ENCODE data around the gene TNFRSF13B. TPM values are rescaled to one million over a fixed set of nuclear protein-coding genes. Genes with fewer than 3 reads are reported as not detected.
"Not testable (repeated sequence)": the region's sequence is repeated elsewhere in the genome, so short reads cannot be mapped to it uniquely, and the experiment has no call there.

The TNFRSF13B gene
- total RNA-seq, 1 experiment from 2014 or later, result not detected

DNA sequence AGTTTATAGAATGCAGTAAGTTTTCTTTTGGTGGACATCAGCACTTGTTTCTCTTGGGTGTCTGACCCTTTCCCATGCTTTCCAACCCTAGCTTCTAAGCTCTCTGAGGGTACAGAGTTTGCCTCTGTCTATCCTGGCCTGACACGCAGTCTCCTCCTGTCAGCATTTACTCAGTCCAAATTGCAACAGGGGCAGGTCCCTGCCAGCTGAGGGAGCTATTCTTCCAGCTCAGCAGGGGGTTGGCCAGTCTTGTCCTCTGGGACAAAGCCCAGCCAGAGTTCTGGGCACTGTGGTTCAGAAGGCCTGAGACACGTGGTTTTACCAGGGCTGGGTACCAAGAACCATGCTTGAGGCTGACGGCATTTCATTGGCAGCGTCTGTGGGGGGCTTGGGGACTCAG is 38.1 kb upstream of the TNFRSF13B start:
- peak; percentile 45 for DNase-seq (ENCODE audit: low read depth)
- in situ Hi-C loops (cut with HindIII; ENCODE audit: low pct_unique_long_range_greater_than_20kb, low sequenced_read_pairs), result not testable (repeated sequence)

DNA sequence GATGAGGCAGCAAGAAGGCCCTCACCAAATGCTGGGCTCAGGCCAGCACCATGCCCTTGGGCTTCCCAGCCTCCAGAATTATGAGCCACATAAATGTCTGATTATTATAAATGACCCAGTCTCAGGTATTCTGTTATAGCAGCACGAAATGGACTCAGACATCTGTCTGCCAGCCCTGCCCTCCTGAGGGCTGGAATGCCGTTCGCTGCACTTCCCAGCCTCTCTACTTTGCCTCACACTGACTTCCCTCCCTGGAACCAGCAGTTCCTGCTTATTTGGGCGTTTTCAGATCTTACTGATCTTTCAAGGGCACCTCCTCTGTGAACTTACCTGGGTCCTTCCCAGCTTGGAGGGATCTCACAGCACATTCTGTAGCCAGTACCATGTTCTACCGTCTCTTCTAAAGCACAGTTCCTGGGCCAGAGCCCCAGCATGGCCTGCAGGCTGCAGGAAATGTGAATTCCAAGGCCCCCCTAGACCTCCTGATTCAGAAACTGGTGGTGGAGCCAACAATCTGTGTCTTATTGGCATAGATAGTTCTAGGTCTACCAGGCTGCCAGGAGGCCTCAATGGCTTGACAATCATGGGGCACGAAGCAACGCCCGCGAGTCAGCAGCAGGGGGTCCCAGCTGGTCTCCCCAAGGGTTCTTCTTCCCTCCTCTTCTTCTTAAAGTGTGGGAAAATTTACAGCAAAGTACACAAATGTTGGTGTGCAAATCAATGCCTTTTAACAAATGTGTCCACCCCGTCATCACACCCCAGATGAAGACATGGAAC is 36.9 kb upstream of the TNFRSF13B start:
- in situ Hi-C loops (cut with HindIII; ENCODE audit: low pct_unique_long_range_greater_than_20kb, low sequenced_read_pairs); DNase-seq (ENCODE audit: low read depth): not testable (repeated sequence)

- in situ Hi-C loops (cut with HindIII; ENCODE audit: low pct_unique_long_range_greater_than_20kb, low sequenced_read_pairs); DNase-seq (ENCODE audit: low read depth): not testable (repeated sequence)
Measured at GRCh38 chr17:17007891-17008290, 36.0 kb upstream of the TNFRSF13B start.

GRCh38 chr17:17004997-17005614 is 33.2 kb upstream of the TNFRSF13B start:
- in situ Hi-C loops (cut with HindIII; ENCODE audit: low pct_unique_long_range_greater_than_20kb, low sequenced_read_pairs), result not testable (repeated sequence)

GRCh38 chr17:17004251-17004996 is 32.5 kb upstream of the TNFRSF13B start:
- in situ Hi-C loops (cut with HindIII; ENCODE audit: low pct_unique_long_range_greater_than_20kb, low sequenced_read_pairs), result no loop called here
- DNase-seq (ENCODE audit: low read depth), result no peak

More at GRCh38 chr17:17004997-17005614, 33.2 kb upstream of the TNFRSF13B start:
- DNase-seq (ENCODE audit: low read depth), result not testable (repeated sequence)

DNA sequence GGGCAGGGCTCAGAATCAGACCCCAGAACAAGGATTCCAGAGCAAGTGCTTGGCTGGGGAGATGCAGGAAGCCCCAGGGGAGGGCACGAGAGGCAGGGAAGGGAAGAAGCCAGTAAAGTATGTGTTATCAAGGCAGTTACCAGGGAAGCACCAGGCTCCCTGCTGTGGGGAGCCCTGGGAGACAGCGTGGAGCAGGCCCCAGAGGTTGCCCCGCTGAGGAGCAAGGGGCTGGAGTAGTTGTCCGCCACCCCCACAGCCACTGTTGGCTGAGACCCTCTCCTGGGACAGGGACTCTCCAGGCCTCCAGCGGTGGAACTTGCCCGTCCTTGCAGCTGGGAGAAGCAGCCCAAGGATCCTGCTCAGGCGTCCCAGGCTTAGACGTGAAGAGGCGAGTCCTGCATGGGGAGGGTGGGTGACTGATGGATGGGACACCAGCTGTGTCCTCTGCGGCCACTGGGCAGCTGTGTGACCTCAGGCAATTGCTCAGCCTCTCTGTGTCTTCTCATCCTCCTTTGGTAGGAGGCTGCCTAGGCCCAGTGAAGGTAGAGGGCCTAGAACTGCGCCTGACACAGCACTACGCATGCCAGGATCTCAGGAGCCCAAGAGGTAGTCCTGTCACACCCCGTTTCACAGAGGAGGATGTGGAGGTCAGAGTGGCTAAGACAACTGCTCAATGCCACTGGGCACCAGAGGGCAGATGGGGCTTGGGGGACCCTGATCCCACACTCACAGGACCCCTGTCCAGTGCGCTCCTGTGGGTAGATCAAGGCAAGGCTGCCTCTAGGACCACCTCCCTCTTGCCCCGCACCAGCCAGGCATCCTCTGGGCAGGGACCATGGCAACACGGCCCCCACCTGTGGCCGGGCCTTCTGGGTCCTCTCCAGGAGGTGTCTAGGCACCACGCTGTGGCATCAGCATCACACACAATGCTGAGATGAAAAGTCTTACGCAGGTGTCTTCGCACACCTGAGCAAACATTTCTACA is 31.1 kb upstream of the TNFRSF13B start:
- DNase-seq (ENCODE audit: low read depth); in situ Hi-C loops (cut with HindIII; ENCODE audit: low pct_unique_long_range_greater_than_20kb, low sequenced_read_pairs): not testable (repeated sequence)

DNA sequence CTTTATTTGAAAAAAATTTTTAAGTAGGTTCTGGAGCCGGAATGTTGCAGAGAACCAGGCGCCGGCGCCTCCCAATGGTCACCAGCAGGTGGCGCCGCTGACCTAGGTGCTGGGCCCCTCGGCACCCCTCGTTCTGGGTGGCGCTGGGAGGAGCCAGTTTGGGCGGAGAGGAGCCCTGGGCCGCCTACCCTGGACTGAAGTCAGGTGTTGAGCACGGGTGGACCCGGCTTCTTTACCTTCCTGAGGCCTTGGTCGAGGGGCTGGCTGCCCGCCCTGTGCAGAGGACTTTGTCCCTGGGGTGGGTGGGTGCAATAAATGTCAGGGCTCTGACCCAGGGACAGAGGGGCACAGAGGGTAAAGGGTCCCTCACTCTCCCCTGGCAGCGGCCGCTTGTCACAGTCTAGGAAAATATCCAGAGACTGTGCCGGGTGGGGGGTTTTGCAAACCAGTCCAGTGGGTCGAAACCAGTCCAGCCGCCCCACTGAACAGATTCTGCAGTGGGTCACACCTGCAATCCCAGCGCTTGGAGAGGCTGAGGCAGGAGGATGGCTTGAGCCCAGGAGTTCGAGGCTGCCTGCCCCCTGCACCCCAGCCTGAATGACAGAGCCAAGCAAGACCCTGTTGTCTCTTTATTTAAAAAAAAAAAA is 30.1 kb upstream of the TNFRSF13B start:
- DNase-seq (ENCODE audit: low read depth), result peak; percentile 55

DNA sequence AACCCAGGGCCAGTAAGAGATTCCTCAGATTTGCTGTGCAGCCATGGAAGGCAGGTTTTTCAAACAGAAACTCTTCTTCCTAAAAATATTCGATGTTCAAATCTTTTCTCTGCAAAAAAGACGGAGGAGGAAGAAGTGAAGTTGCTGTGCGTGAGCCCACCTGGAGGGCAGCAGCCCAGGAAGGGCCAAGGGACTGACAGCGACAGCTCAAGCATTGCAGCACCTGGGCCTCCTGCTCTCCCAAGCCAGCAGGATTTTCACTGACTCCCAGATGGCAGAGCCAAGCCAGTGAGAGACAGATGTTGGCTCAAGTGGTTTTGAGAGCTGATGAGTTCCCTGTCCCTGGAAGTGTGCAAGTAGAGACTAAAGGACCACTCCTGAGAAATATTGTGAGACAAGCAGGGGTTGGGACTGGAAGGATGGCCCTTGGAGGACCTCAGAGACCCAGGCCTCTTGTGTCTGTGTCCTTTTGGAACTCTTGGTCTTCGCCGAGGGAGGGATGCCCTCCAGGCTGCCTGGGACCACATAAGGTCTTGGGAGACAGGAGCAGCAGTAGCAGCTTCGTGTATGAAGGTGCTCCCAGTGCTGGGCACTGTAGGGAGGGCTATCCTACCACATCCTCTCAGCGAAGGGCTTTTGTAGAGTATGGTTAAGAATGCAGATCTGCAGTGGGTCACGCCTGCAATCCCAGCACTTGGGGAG is 29.3 kb upstream of the TNFRSF13B start:
- no peak for DNase-seq (ENCODE audit: low read depth)
- in situ Hi-C loops (cut with HindIII; ENCODE audit: low pct_unique_long_range_greater_than_20kb, low sequenced_read_pairs), result no loop called here

More for the DNA sequence above, 30.1 kb upstream of the TNFRSF13B start:
- in situ Hi-C loops (cut with HindIII; ENCODE audit: low pct_unique_long_range_greater_than_20kb, low sequenced_read_pairs), result no loop called here

GRCh38 chr17:16999931-17000625 is 28.2 kb upstream of the TNFRSF13B start:
- DNase-seq (ENCODE audit: low read depth), result no peak
- in situ Hi-C loops (cut with HindIII; ENCODE audit: low pct_unique_long_range_greater_than_20kb, low sequenced_read_pairs), result no loop called here

DNA sequence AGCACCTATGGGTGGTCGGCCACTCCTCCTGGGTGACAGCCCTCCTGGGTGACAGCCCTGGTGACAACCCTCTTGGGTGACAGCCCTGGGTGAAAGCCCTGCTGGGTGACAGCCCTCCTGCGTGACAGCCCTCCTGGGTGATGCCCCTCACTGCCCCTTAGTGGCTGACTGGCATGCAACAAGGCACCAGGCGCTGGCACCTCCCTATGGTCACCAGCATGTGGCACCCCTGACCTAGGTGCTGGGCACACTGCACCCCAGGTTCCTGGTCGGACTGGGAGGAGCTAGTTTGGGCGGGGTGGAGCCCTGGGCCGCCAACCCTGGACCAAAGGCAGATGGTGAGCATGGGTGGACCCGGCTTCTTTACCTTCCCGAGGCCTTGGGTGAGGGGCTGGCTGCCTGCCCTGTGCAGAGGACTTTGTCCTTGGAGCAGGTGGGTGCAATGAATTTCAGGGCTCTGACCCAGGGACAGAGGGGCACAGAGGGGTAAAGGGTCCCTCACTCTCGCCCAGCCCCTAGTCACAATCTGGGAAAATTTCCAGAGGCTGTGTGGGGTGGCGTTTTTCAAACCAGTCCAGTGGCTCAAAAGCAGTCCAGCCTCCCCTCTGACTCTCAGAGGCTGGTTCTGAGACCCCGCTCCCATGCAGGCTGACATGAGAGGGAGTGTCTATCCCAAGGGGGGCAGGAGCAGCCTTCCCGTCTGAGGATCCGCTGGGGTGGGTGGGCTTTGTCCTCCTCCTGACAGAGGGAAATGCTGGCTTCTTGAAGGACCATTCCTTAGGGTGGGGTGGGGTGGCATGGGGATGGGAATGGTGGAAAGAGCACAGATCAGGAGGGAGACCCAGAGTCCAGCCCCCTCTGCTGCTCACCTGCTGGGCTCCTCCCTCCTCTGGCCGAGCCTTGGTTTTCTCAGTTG is 25.9 kb upstream of the TNFRSF13B start:
- no peak for DNase-seq (ENCODE audit: low read depth)
- in situ Hi-C loops (cut with HindIII; ENCODE audit: low pct_unique_long_range_greater_than_20kb, low sequenced_read_pairs), result no loop called here

GRCh38 chr17:16996726-16997125 is 24.8 kb upstream of the TNFRSF13B start:
- in situ Hi-C loops (cut with HindIII; ENCODE audit: low pct_unique_long_range_greater_than_20kb, low sequenced_read_pairs); DNase-seq (ENCODE audit: low read depth): not testable (repeated sequence)

DNA sequence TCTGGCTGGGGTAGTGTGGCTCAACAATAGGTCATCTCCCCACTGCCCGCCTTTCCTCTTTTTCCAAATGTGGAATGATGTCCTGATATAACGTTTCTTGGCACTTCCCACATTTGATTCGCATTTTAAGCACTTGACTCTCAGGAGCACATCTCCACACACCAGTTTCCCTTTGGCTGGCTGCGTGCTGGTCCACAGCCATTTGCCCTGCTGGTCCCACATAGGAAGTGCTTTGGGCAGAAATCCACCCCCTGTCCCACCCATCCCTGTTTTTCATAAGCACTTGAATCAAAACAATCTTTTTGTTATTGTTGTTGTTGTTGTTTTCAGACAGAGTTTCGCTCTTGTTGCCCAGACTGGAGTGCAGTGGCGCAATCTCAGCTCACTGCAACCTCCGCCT is 24.0 kb upstream of the TNFRSF13B start:
- in situ Hi-C loops (cut with HindIII; ENCODE audit: low pct_unique_long_range_greater_than_20kb, low sequenced_read_pairs), result no loop called here
- no peak for DNase-seq (ENCODE audit: low read depth)

- no peak for DNase-seq (ENCODE audit: low read depth)
- in situ Hi-C loops (cut with HindIII; ENCODE audit: low pct_unique_long_range_greater_than_20kb, low sequenced_read_pairs), result no loop called here
Measured at GRCh38 chr17:16994631-16995030, 22.7 kb upstream of the TNFRSF13B start.

DNA sequence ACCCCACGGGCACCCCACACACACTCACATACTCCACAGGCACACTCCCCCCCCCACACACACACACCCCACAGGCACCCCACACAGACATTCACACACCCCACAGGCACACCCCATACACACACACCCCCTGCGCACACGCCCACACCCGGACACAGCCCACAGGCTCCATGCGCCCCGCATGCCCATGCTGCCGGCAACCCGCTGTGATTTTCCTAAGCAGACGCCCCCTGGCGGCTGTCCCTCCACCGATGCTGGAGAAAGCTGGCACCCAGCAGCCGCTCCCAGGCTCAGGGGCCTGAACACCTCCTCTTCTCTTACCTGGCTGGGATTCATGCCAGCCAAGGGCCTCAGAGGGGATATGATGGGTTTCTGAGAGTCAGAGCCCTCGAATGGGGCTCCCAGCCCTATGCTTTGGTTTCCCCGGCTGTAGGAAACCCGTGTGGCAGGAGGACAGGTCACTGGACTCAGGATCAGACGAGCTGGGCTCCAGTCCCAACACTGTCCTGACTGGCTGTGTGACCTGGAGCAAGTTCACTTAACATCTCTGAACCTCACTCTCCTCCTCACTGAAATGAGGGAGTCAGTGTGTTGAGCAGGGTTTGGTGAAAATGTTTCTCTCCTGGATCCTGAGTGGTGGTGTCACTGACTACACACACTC is 19.6 kb upstream of the TNFRSF13B start:
- DNase-seq (ENCODE audit: low read depth), result peak; percentile 12
- in situ Hi-C loops (cut with HindIII; ENCODE audit: low pct_unique_long_range_greater_than_20kb, low sequenced_read_pairs), result no loop called here

Measured in Caki2 (cell line).